Skeletal muscle tissue (tissue), 4 donors: ENCODE measurements around the gene LDAH. TPM values are rescaled to one million over a fixed set of nuclear protein-coding genes. Genes with fewer than 3 reads are reported as not detected.

Experiments used
- H3K27ac ChIP-seq: one replicate; pipeline ENCODE4 v1.7.0; 2013; ENCODE audit warnings: mild to moderate bottlenecking, low read depth, low read length, inconsistent platforms
- H3K27me3 ChIP-seq, 3 donors: one replicate each; pipeline ENCODE4 v1.7.0; 2013; ENCODE audit warnings: low read length in 3 of 3; ENCODE audit not compliant: control insufficient read depth in 3 of 3, insufficient read depth in 3 of 3
- H3K36me3 ChIP-seq, 3 donors: one replicate each; pipeline ENCODE4 v1.7.0; 2013; ENCODE audit warnings: low read length in 3 of 3; ENCODE audit not compliant: control insufficient read depth in 3 of 3, insufficient read depth in 3 of 3
- H3K4me1 ChIP-seq, 3 donors: one replicate each; pipeline ENCODE4 v1.7.0; 2013; ENCODE audit warnings: low read length in 3 of 3, mild to moderate bottlenecking in 3 of 3; ENCODE audit not compliant: control insufficient read depth in 3 of 3, insufficient read depth in 3 of 3
- H3K4me3 ChIP-seq, 3 donors: one replicate each; pipeline ENCODE4 v1.7.0; 2013; ENCODE audit warnings: low read length in 3 of 3
- H3K9ac ChIP-seq, 3 donors: one replicate each; pipeline ENCODE4 v1.7.0; 2013; ENCODE audit warnings: low read length in 3 of 3, mild to moderate bottlenecking in 3 of 3, moderate library complexity in 2 of 3, low read depth in 1 of 3
- H3K9me3 ChIP-seq, 3 donors: one replicate each; pipeline ENCODE4 v1.7.0; 2013; ENCODE audit warnings: low read length in 3 of 3; ENCODE audit not compliant: control insufficient read depth in 3 of 3
- total RNA-seq: library from RNA; depleted of rRNA; stranded (reverse); fragments of >200 nt; gene quantifications from one replicate; pipeline ENCODE4 v1.2.3, GENCODE V29; 2014
- donor health status: Osteomylitis.

LDAH gene
- total RNA-seq, 1 donor from 2014 or later = 6.3 TPM

DNA sequence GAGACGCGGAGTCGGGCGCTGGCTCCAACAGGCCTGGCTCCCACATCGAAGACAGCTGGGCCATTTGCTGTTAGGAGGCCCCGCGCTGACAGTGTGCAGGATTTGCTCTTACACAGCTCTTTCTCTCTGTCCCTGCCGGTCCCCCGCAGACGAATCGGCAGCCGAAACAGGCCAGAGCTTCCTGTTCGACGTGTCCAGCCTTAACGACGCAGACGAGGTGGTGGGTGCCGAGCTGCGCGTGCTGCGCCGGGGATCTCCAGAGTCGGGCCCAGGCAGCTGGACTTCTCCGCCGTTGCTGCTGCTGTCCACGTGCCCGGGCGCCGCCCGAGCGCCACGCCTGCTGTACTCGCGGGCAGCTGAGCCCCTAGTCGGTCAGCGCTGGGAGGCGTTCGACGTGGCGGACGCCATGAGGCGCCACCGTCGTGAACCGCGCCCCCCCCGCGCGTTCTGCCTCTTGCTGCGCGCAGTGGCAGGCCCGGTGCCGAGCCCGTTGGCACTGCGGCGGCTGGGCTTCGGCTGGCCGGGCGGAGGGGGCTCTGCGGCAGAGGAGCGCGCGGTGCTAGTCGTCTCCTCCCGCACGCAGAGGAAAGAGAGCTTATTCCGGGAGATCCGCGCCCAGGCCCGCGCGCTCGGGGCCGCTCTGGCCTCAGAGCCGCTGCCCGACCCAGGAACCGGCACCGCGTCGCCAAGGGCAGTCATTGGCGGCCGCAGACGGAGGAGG lies 152.4 kb downstream of the LDAH start:
- H3K4me3 ChIP-seq = no peak overlapping the region
- H3K27ac ChIP-seq = no peak overlapping the region
- H3K27me3 ChIP-seq = peaks cover 74 to 78% (median 75%) of the 10 kb centered on the region in 3 donors
- no peaks in the 10 kb centered on the region for H3K36me3 ChIP-seq
- H3K4me1 ChIP-seq = peaks cover 3 to 20% (median 18%) of the 10 kb centered on the region in 3 donors
- H3K9ac ChIP-seq = no peak overlapping the region
- no peaks in the 10 kb centered on the region for H3K9me3 ChIP-seq

DNA sequence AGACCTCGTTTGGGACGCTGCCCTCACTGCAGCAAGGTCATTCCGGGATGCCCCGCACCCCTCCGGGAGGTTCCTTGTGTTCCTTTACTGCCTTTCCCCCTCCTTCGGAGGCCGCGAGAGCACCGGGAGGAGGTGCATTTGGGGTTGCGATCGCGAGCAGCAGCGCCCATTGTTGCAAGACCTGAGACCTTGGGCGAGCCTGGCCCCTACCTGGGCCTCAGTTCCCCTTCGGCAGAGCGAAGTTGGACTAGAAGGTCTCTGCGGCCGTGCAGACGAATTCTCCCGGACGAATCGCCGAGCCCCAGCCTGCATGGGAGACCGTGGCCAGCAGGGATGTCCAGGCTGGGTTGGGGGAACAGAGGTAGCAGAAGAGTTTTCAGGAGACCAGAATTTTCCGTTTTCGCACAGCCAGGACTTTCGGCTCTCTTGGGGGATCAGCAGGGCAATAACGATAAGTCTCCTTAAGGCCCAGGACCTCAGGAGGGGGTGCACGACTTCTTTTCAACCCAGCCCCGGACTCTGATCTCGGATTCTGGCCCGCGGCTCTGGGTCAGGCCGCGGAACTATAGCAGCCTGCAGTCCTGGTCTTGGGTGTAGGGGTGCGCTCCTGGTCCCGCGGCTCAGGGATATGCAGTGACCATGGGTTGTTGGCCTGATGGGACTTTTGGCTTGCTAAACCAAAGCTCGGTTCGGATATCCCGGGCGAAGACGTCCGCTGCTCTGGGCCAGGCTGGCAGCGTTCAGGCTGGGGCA lies 153.2 kb downstream of the LDAH start:
- H3K27ac ChIP-seq = no peak overlapping the region
- H3K9me3 ChIP-seq = no peaks in the 10 kb centered on the region
- peaks cover 3 to 20% (median 17%) of the 10 kb centered on the region in 3 donors for H3K4me1 ChIP-seq
- H3K27me3 ChIP-seq = peaks cover 82 to 85% (median 82%) of the 10 kb centered on the region in 3 donors
- no peaks in the 10 kb centered on the region for H3K36me3 ChIP-seq
- H3K4me3 ChIP-seq = no peak overlapping the region
- no peak overlapping the region for H3K9ac ChIP-seq

DNA sequence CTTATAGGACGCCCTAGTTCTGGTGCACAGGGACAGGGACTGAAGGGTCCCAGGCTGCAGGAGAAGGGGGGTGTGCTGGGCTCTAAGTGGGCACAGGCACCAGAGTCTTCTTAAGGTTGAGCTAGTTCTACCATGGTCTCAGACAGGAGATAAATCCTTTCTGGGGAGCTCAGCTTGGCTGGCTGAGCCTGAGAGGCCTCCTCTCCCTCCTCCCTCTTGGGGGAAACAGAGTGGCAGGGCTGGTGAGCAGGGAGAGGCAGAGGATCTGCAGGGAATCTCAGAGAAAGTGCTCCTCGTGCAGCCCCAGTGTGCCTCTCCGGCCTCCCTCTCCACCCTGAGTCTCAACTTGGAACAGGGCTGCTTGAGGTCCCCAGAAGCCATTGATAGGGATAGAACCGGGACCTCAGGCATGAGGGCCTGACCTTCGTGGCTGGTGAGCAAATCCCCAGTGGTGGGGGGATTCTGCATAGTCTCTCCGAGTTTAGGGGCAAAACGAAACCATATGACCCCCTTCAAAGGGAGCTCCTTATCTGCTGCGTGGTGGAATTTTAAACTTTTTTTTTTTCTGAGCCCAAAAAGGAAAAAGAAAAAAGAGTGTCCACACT lies 153.9 kb downstream of the LDAH start:
- H3K27ac ChIP-seq = no peak overlapping the region
- no peaks in the 10 kb centered on the region for H3K9me3 ChIP-seq
- H3K27me3 ChIP-seq = peaks cover 82 to 90% (median 86%) of the 10 kb centered on the region in 3 donors
- H3K36me3 ChIP-seq = no peaks in the 10 kb centered on the region
- H3K9ac ChIP-seq = no peak overlapping the region
- no peak overlapping the region for H3K4me3 ChIP-seq
- H3K4me1 ChIP-seq = peaks cover 3 to 20% (median 14%) of the 10 kb centered on the region in 3 donors

DNA sequence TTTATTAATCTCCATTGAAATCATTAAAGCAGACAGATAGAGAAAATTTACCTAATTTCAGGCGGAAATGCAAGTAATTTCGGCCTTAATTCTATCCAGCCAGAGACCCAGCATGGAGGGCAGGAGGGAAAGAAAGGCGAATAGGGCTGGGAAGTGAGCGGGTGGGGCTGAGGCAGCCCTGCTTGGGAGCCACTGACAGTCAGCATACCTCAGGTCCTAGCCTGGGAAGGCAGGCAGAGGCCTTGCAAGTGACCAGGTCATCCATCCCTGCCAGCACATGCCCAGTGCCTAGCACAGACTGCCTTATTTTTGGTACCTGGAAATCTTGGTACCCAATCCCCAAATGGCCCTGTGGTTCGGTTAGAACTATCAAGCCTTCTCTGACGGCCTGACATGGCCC lies 154.4 kb downstream of the LDAH start:
- H3K4me1 ChIP-seq = peaks cover 3 to 20% (median 14%) of the 10 kb centered on the region in 3 donors
- no peaks in the 10 kb centered on the region for H3K36me3 ChIP-seq
- H3K9ac ChIP-seq = no peak overlapping the region
- no peaks in the 10 kb centered on the region for H3K9me3 ChIP-seq
- H3K27me3 ChIP-seq = peaks cover 82 to 90% (median 86%) of the 10 kb centered on the region in 3 donors
- no peak overlapping the region for H3K27ac ChIP-seq
- H3K4me3 ChIP-seq = no peak overlapping the region

DNA sequence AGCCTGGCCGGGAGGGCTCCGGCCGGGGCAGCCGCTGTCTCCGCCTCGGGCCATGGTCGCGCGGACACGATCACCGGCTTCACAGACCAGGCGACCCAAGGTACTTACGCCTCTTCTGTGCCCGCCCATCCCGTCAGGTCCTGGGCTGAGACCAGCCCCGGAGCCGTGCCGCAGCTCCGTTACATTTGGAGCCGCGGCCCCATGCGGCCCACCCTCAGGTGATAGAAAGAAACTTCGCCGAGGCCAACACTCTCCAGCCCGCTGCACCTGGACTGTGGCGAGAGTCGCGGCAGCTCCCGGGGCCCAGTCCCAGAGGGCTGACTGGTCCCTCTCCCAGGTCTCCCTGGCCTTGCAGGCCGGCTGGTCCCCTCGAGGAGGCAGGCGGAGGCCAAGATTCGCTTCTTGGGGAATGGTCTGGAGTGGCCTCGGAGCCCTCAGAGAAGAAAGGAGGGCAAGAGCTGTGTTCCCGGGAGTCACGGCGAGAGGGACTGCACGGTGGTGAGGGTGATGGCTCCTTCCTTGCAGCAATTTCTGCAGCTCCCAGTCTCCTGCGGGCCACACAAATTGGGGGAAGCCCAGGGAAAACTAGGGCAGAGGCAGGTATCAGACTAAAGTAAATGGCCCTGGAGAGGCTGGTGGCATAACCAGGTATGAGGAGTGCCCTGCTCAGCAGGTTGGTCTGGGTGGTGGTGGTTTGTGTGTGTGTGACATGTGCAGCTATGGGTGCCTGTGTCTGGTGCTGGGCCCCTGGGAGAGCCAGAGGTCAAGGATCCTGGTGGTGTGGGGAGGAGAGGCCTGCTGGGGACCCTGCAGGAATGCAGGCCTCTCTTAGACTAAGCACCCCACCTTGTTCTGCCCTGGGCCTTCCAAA lies 155.1 kb downstream of the LDAH start:
- Histone ChIP-seq H3K4me3 (peak overlapping the region in 2 of 3 donors; percentile 36 to 60), H3K27me3 (peaks cover 86 to 94% (median 86%) of the 10 kb centered on the region in 3 donors), H3K4me1 (peaks cover 3 to 20% (median 14%) of the 10 kb centered on the region in 3 donors), H3K36me3 (no peaks in the 10 kb centered on the region), H3K9ac (peak overlapping the region in 1 of 3 donors; percentile 33), H3K9me3 (no peaks in the 10 kb centered on the region), H3K27ac (no peak overlapping the region)

DNA sequence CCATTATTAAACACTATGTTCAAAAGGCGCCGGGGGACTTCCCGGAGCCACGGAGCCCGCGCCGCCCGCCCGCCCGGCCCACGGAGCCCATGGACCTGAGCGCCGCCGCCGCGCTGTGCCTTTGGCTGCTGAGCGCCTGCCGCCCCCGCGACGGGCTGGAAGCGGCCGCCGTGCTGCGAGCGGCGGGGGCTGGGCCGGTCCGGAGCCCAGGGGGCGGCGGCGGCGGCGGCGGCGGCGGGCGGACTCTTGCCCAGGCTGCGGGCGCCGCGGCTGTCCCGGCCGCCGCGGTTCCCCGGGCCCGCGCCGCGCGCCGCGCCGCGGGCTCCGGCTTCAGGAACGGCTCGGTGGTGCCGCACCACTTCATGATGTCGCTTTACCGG lies 155.8 kb downstream of the LDAH start:
- H3K27me3 ChIP-seq = peaks cover 86 to 93% (median 87%) of the 10 kb centered on the region in 3 donors
- H3K36me3 ChIP-seq = no peaks in the 10 kb centered on the region
- peaks cover 3 to 20% (median 14%) of the 10 kb centered on the region in 3 donors for H3K4me1 ChIP-seq
- H3K27ac ChIP-seq = no peak overlapping the region
- H3K4me3 ChIP-seq = peak overlapping the region in 2 of 3 donors; percentile 36 to 60
- no peak overlapping the region for H3K9ac ChIP-seq
- no peaks in the 10 kb centered on the region for H3K9me3 ChIP-seq

DNA sequence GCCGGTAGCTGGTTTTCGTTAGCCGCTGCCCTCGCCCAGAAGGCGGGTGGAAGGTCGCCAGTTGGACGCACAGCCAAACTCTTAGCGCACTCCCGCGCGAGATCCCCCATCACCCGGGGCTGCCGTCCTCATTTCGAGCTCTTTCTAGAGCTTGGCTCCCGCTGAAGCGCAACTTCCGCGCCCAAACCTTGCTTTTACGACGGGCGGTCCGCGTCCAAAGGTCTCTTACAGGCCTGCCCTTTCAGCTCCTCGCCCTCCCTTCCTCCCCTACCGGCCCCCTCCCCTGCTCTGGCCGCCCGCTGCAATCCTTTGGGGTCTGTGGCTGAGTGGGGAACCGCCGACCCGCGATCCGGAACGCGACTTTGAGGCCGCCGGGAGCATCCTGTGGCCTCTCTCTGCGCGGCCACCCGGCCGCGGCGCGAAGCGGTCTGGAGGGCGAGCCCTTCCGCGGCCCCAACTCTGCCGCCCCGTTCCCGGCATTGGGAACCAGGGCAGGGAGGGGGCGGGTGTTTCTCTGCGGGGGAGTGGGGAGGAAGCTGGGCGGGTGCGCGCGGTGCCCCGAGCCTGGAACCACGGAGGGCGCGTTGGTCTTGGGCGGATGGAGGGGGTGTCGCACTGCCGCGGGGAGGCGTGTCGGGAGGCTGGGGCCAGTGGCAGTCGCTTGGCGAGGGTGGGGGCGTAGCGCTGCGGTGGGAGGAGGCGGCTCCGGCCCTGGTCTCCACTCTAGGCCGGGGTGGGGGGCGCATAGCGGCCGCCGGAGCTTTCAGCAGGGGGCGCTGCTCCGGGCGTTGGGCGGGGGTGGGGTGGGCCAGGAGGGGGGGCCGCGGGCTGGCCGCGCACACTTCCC lies 156.4 kb downstream of the LDAH start, which contains the start of gene GDF7:
TSS of gene GDF7 (plus strand) at position 841 of the 847 bp plus-strand sequence. CDS start 96 bp downstream, outside the sequence.
- peaks cover 3 to 20% (median 14%) of the 10 kb centered on the region in 3 donors for H3K4me1 ChIP-seq
- no peaks in the 10 kb centered on the region for H3K36me3 ChIP-seq
- no peaks in the 10 kb centered on the region for H3K9me3 ChIP-seq
- H3K4me3 ChIP-seq = peak within 1 kb of the TSS; percentile 9 to 60 (median 45)
- no peak within 1 kb of the TSS for H3K27ac ChIP-seq
- H3K27me3 ChIP-seq = peaks cover 88 to 94% (median 89%) of the 10 kb centered on the region in 3 donors
- H3K9ac ChIP-seq = peak within 1 kb of the TSS in 1 of 3 donors; percentile 33

DNA sequence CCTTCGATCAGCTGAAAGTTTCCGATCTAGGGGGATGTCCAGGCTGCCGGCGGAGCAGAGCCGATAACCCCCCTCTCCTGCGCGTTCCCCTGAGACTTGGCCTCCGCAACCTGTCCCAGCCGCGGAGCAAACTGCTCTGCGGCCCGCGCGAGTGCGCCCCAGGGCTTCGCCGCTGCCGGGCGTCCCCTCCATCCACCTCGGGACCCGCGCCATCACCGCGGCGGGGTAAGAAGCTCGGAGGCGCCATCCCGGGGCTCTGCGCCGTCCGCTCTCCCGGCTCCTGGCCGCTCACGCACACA lies 156.9 kb downstream of the LDAH start:
- H3K9me3 ChIP-seq = no peaks in the 10 kb centered on the region
- no peak overlapping the region for H3K27ac ChIP-seq
- no peaks in the 10 kb centered on the region for H3K36me3 ChIP-seq
- H3K4me1 ChIP-seq = peaks cover 3 to 20% (median 14%) of the 10 kb centered on the region in 3 donors
- H3K9ac ChIP-seq = peak overlapping the region in 1 of 3 donors; percentile 16
- peak overlapping the region; percentile 38 to 49 (median 45) for H3K4me3 ChIP-seq
- peaks cover 82 to 91% (median 83%) of the 10 kb centered on the region in 3 donors for H3K27me3 ChIP-seq
